GM12878 (cell line): ENCODE results near the gene ACTA2. TPM values are rescaled to one million over a fixed set of nuclear protein-coding genes. Genes with fewer than 3 reads are reported as not detected.

Experiments used
- ATF7 ChIP-seq: fragments of 450-650 bp; IDR thresholded peaks from 2 replicates; pipeline ENCODE4 v1.6.1; 2016; ENCODE audit warnings: low read depth, mild to moderate bottlenecking
- EP300 ChIP-seq, 2 experiments: fragments of 150-350 bp in 1 of 2; IDR thresholded peaks; 2 replicates each; pipeline ENCODE4 v1.6.1; 2011 to 2012; ENCODE audit warnings: low read depth in 2 of 2, low read length in 2 of 2, borderline replicate concordance in 1 of 2, improper control_type of control experiment in 1 of 2, inconsistent platforms in 1 of 2; ENCODE audit not compliant: control insufficient read depth in 1 of 2
- GABPA ChIP-seq: IDR thresholded peaks from 2 replicates; pipeline ENCODE4 v1.6.1; 2014; ENCODE audit warnings: antibody characterized with exemption, low read depth, mild to moderate bottlenecking, inconsistent platforms
- NR2C2 ChIP-seq: IDR thresholded peaks from 2 replicates; pipeline ENCODE4 v1.6.1; 2011; ENCODE audit warnings: borderline replicate concordance, low read depth; ENCODE audit not compliant: control insufficient read depth, insufficient read length
- RB1 ChIP-seq: fragments of 450-650 bp; formaldehyde crosslinking; IDR thresholded peaks from 2 replicates; pipeline ENCODE4 v1.6.1; 2017; ENCODE audit warnings: mild to moderate bottlenecking, borderline replicate concordance
- SIX5 ChIP-seq: IDR thresholded peaks from 2 replicates; pipeline ENCODE4 v1.6.1; 2011; ENCODE audit warnings: mild to moderate bottlenecking, low read depth, low read length, moderate library complexity; ENCODE audit not compliant: severe bottlenecking
- SMAD1 ChIP-seq: fragments of 450-650 bp; IDR thresholded peaks from 2 replicates; pipeline ENCODE4 v1.6.1; 2018; ENCODE audit warnings: mild to moderate bottlenecking, low read depth; ENCODE audit not compliant: partially characterized antibody
- polyA plus RNA-seq, 11 experiments: library from polyadenylated mRNA; depleted of rRNA in 4 of 11; unstranded in 6 of 11; stranded (reverse) in 5 of 11; fragments of >200 nt; fragmentation: Nextera tagmentation in 4 of 11; fragmentation: Illumina TruSeq in 1 of 11; extraction: Ambion mirVana in 4 of 11; extraction: Trizol in 1 of 11; gene quantifications; 1 replicate in 1 of 11; 2 replicates in 10 of 11; pipeline versions ENCODE4 v1.2.1 to v1.2.3, GENCODE V29; 2011 to 2016; ENCODE audit warnings: inconsistent platforms in 2 of 11, missing spikeins in 2 of 11, low read depth in 1 of 11
- total RNA-seq, 4 experiments: library from RNA; depleted of rRNA in 3 of 4; stranded (reverse); fragments of >200 nt in 3 of 4; fragmentation: Illumina TruSeq in 1 of 4; extraction: Trizol in 1 of 4; gene quantifications; 2 replicates each; pipeline versions ENCODE4 v1.2.1 to v1.2.3, GENCODE V29; 2013 to 2021
- TF ChIP-seq, protein P1 (sequence below): IDR thresholded peaks from 2 replicates; pipeline ENCODE4 v1.6.1; 2012; ENCODE audit warnings: low read depth, low read length, improper control_type of control experiment
- TF ChIP-seq, protein P2 (sequence below): fragments of 450-650 bp; IDR thresholded peaks from 2 replicates; pipeline ENCODE4 v1.6.1; 2017; ENCODE audit warnings: mild to moderate bottlenecking, moderate library complexity

Gene ACTA2
- total and polyA plus RNA-seq, 10 of the 15 experiments (the other 5 are each of a cell fraction or from before 2014, with no cell fraction given): 7.4 to 78.2 (median 32.4) TPM

GRCh38 chr10:88964360-88964759, 11.8 kb upstream of the ACTA2 start (continued):
- TF ChIP-seq, protein P1, sequence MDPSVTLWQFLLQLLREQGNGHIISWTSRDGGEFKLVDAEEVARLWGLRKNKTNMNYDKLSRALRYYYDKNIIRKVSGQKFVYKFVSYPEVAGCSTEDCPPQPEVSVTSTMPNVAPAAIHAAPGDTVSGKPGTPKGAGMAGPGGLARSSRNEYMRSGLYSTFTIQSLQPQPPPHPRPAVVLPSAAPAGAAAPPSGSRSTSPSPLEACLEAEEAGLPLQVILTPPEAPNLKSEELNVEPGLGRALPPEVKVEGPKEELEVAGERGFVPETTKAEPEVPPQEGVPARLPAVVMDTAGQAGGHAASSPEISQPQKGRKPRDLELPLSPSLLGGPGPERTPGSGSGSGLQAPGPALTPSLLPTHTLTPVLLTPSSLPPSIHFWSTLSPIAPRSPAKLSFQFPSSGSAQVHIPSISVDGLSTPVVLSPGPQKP: no peak
- TF ChIP-seq SMAD1 (no peak), GABPA (no peak), EP300 (IDR thresholded peaks at IDR 0.05; ENCODE audit: borderline replicate concordance in 1 of 2, control insufficient read depth in 1 of 2, low read depth in 2 of 2, low read length in 2 of 2) (no peak), RB1 (no peak), SIX5 (no peak), NR2C2 (no peak), ATF7 (no peak)
- TF ChIP-seq, protein P2, sequence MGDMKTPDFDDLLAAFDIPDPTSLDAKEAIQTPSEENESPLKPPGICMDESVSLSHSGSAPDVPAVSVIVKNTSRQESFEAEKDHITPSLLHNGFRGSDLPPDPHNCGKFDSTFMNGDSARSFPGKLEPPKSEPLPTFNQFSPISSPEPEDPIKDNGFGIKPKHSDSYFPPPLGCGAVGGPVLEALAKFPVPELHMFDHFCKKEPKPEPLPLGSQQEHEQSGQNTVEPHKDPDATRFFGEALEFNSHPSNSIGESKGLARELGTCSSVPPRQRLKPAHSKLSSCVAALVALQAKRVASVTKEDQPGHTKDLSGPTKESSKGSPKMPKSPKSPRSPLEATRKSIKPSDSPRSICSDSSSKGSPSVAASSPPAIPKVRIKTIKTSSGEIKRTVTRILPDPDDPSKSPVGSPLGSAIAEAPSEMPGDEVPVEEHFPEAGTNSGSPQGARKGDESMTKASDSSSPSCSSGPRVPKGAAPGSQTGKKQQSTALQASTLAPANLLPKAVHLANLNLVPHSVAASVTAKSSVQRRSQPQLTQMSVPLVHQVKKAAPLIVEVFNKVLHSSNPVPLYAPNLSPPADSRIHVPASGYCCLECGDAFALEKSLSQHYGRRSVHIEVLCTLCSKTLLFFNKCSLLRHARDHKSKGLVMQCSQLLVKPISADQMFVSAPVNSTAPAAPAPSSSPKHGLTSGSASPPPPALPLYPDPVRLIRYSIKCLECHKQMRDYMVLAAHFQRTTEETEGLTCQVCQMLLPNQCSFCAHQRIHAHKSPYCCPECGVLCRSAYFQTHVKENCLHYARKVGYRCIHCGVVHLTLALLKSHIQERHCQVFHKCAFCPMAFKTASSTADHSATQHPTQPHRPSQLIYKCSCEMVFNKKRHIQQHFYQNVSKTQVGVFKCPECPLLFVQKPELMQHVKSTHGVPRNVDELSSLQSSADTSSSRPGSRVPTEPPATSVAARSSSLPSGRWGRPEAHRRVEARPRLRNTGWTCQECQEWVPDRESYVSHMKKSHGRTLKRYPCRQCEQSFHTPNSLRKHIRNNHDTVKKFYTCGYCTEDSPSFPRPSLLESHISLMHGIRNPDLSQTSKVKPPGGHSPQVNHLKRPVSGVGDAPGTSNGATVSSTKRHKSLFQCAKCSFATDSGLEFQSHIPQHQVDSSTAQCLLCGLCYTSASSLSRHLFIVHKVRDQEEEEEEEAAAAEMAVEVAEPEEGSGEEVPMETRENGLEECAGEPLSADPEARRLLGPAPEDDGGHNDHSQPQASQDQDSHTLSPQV: no peak
- TF ChIP-seq, all 136 proteins: peak for 0
